ENCODE results near the gene EVX2.

DNA sequence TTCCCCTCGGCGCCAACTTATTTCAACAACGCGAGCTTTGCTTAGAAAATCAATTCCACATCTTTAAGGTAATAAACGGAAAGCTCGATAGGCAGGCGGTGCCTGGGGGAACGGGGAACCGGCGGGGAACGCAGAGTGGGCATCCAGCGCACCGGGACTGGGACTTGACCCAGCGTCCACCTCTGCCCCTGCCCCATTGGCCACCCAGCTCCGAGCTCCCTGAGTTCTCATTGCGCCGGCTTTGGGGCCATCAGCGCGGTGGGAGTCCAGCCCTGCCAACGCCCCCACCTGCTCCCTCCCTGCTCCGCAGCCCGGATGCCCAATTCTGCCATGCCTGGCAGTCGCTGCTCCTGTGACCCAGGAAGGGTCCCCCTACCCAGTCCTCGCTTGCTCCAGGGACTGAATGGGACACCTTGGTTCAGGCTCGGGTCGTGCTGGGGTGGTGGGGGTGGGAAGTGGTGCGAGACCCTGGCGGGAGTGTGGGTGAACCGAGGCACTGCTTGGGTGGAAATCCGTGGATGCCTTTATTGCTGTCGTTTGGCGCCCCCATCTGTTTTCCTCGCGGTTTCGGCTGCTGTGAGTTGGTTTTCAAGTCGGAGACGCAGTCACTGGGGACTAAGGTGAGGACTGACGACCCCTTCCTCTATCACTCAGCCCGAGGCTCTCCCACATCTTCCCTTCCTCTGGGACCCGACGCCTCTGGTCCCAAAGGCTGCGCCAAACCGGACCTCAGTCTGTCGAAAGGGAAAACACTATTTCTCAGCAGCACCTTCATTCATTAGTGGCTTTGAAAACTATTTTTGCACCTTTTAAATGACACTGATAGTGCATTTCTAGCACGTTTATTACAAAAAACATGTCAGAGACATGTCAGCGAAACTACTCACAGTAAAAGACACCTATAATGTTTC is 2.4 kb upstream of the EVX2 start:
- no peak for TF ChIP-seq CTCF (IDR thresholded peaks at IDR 0.05)
- no peak for TF ChIP-seq EZH2 (IDR thresholded peaks at IDR 0.05; ENCODE audit: borderline replicate concordance, insufficient read depth, low read depth, low read length, poor library complexity, severe bottlenecking)
